H9 (cell line): ENCODE data around the gene FBXO31. TPM values are rescaled to one million over a fixed set of nuclear protein-coding genes. Genes with fewer than 3 reads are reported as not detected.

Experiments
- DNase-seq: peaks from one replicate; pipeline ENCODE4 v3.0.0-alpha.2; 2017
- H2AFZ ChIP-seq: one replicate; pipeline ENCODE4 v1.6.1; 2013; ENCODE audit warnings: mild to moderate bottlenecking, low read length, control low read depth, moderate library complexity
- H2AK5ac ChIP-seq: 2 replicates; pipeline ENCODE4 v1.6.1; 2013; ENCODE audit warnings: low read length, control low read depth, mixed read lengths; ENCODE audit not compliant: insufficient read length
- H2BK120ac ChIP-seq: one replicate; pipeline ENCODE4 v1.6.1; 2013; ENCODE audit warnings: low read depth, mild to moderate bottlenecking, low read length, control low read depth, inconsistent platforms; ENCODE audit not compliant: poor library complexity, severe bottlenecking
- H2BK12ac ChIP-seq: 2 replicates; pipeline ENCODE4 v1.6.1; 2013; ENCODE audit warnings: low read length, control low read depth, mixed read lengths, low read depth; ENCODE audit not compliant: insufficient read length
- H2BK15ac ChIP-seq: 2 replicates; pipeline ENCODE4 v1.6.1; 2013; ENCODE audit warnings: low read depth, low read length, control low read depth
- H2BK20ac ChIP-seq: one replicate; pipeline ENCODE4 v1.6.1; 2013; ENCODE audit warnings: low read depth, mild to moderate bottlenecking, low read length, control low read depth, inconsistent platforms; ENCODE audit not compliant: poor library complexity, severe bottlenecking
- H2BK5ac ChIP-seq: 2 replicates; pipeline ENCODE4 v1.6.1; 2013; ENCODE audit warnings: low read length, control low read depth, mixed read lengths; ENCODE audit not compliant: insufficient read length
- H3K14ac ChIP-seq: 2 replicates; pipeline ENCODE4 v1.6.1; 2013; ENCODE audit warnings: low read length, control low read depth; ENCODE audit not compliant: insufficient read depth
- H3K18ac ChIP-seq: 2 replicates; pipeline ENCODE4 v1.6.1; 2013; ENCODE audit warnings: low read depth, mild to moderate bottlenecking, mixed read lengths, low read length, control low read depth; ENCODE audit not compliant: insufficient read length
- H3K23ac ChIP-seq: 2 replicates; pipeline ENCODE4 v1.6.1; 2013; ENCODE audit warnings: low read length, control low read depth, mixed read lengths, low read depth; ENCODE audit not compliant: insufficient read length
- H3K23me2 ChIP-seq: 2 replicates; pipeline ENCODE4 v1.6.1; 2013; ENCODE audit warnings: low read depth, mild to moderate bottlenecking, mixed read lengths, low read length, control low read depth; ENCODE audit not compliant: insufficient read length, poor library complexity, severe bottlenecking
- H3K27ac ChIP-seq: 2 replicates; pipeline ENCODE4 v1.5.1; 2013; ENCODE audit warnings: low read length, control low read depth, mixed read lengths, low read depth; ENCODE audit not compliant: insufficient read length
- H3K27me3 ChIP-seq: 2 replicates; pipeline ENCODE4 v1.6.1; 2013; ENCODE audit warnings: low read length, control low read depth, inconsistent platforms; ENCODE audit not compliant: insufficient read depth
- H3K4ac ChIP-seq: 2 replicates; pipeline ENCODE4 v1.6.1; 2013; ENCODE audit warnings: low read depth, mild to moderate bottlenecking, control low read depth, inconsistent platforms, low read length, moderate library complexity
- H3K4me1 ChIP-seq: 2 replicates; pipeline ENCODE4 v1.6.1; 2013; ENCODE audit warnings: low read length, control low read depth, inconsistent platforms; ENCODE audit not compliant: insufficient read depth
- H3K4me2 ChIP-seq: 2 replicates; pipeline ENCODE4 v1.6.1; 2013; ENCODE audit warnings: low read length, control low read depth, mixed read lengths; ENCODE audit not compliant: insufficient read length, insufficient read depth
- H3K56ac ChIP-seq: 2 replicates; pipeline ENCODE4 v1.6.1; 2013; ENCODE audit warnings: low read depth, mild to moderate bottlenecking, mixed read lengths, low read length, control low read depth; ENCODE audit not compliant: insufficient read length
- H3K79me1 ChIP-seq: 2 replicates; pipeline ENCODE4 v1.6.1; 2013; ENCODE audit warnings: low read depth, mild to moderate bottlenecking, moderate library complexity, low read length, control low read depth, inconsistent platforms; ENCODE audit not compliant: insufficient read depth, poor library complexity, severe bottlenecking
- H3K79me2 ChIP-seq: 2 replicates; pipeline ENCODE4 v1.6.1; 2013; ENCODE audit warnings: low read length, control low read depth, inconsistent platforms; ENCODE audit not compliant: insufficient read depth
- H3K9ac ChIP-seq: 2 replicates; pipeline ENCODE4 v1.6.1; 2013; ENCODE audit warnings: low read length, control low read depth, mixed read lengths; ENCODE audit not compliant: insufficient read length; ENCODE audit errors: extremely low read depth
- H3K9me3 ChIP-seq: one replicate; pipeline ENCODE4 v1.6.1; 2013; ENCODE audit warnings: low read depth, low read length, inconsistent platforms; ENCODE audit not compliant: control insufficient read depth
- H3T11ph ChIP-seq: one replicate; pipeline ENCODE4 v1.6.1; 2013; ENCODE audit warnings: mild to moderate bottlenecking, low read length, control low read depth, inconsistent platforms
- H4K20me1 ChIP-seq: one replicate; pipeline ENCODE4 v1.6.1; 2013; ENCODE audit not compliant: control insufficient read depth, insufficient read length, insufficient read depth
- H4K5ac ChIP-seq: 2 replicates; pipeline ENCODE4 v1.6.1; 2013; ENCODE audit warnings: low read depth, mild to moderate bottlenecking, mixed read lengths, low read length, control low read depth; ENCODE audit not compliant: insufficient read length
- H4K8ac ChIP-seq: replicated peaks from 2 replicates; pipeline ENCODE4 v1.6.1; 2013; ENCODE audit warnings: low read length, control low read depth, mixed read lengths, low read depth; ENCODE audit not compliant: insufficient read length
- H4K91ac ChIP-seq: 2 replicates; pipeline ENCODE4 v1.6.1; 2013; ENCODE audit warnings: low read depth, mild to moderate bottlenecking, moderate library complexity, mixed read lengths, low read length, control low read depth; ENCODE audit not compliant: insufficient read length
- H3K27ac Mint-ChIP-seq, 3 experiments: 2 replicates in 2 of 3; 3 replicates in 1 of 3; pipeline ENCODE4 v1.8.0; 2020 to 2021; ENCODE audit warnings: mixed read lengths in 3 of 3, mild to moderate bottlenecking in 1 of 3, moderate library complexity in 1 of 3
- H3K27me3 Mint-ChIP-seq: 2 replicates; pipeline ENCODE4 v1.8.0; 2021; ENCODE audit warnings: low read depth, mild to moderate bottlenecking, moderate library complexity, mixed read lengths
- H3K36me3 Mint-ChIP-seq, 3 experiments: 2 replicates in 2 of 3; 3 replicates in 1 of 3; pipeline ENCODE4 v1.8.0; 2020 to 2021; ENCODE audit warnings: low read depth in 3 of 3, mixed read lengths in 3 of 3; ENCODE audit not compliant: insufficient read depth in 1 of 3
- H3K4me1 Mint-ChIP-seq, 2 experiments: 2 replicates each; pipeline ENCODE4 v1.8.0; 2020; ENCODE audit warnings: mixed read lengths in 2 of 2
- H3K4me3 Mint-ChIP-seq, 2 experiments: 2 replicates in 1 of 2; 3 replicates in 1 of 2; pipeline ENCODE4 v1.8.0; 2020 to 2021; ENCODE audit warnings: mild to moderate bottlenecking in 2 of 2, mixed read lengths in 2 of 2, moderate library complexity in 1 of 2
- H3K9me3 Mint-ChIP-seq, 2 experiments: 2 replicates in 1 of 2; 3 replicates in 1 of 2; pipeline ENCODE4 v1.8.0; 2020; ENCODE audit warnings: mild to moderate bottlenecking in 2 of 2, mixed read lengths in 2 of 2, moderate library complexity in 1 of 2
- WGBS: extraction: QIAGEN DNeasy Blood & Tissue Kit; methylation state at CpG from one replicate; pipeline ENCODE4 v1.1.7; 2013; ENCODE audit warnings: missing lambda C conversion rate, low lambda C conversion rate, mixed read lengths; ENCODE audit not compliant: insufficient read length; ENCODE audit errors: extremely low coverage; 5-methylcytosine and 5-hydroxymethylcytosine counted together
- total RNA-seq: library from RNA; stranded (reverse); gene quantifications from 2 replicates; pipeline ENCODE4 v1.2.1, GENCODE V29; 2021
- TF ChIP-seq, protein P1 (sequence below): fragments of 200-600 bp; sonication (generic); conservative IDR thresholded peaks from 3 replicates; pipeline ENCODE4 v1.8.0; 2021; ENCODE audit warnings: antibody characterized with exemption, mild to moderate bottlenecking

FBXO31 gene
- total RNA-seq, 1 experiment from 2014 or later = 24.2 TPM

DNA sequence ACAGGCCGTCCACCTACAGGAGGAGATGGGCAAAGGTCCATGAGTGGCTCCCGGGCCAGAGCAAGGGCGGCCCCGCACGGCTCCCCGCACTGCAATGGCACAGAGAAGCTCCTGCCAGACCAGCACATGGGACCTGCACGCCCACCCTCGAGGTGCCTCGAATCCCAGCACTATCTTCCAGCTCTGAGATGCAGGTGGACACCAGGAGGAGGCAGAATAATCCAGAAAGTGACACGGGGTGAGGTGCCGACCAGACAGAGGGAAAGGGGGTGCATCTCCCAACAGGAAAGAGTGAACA, 39.9 kb downstream of the FBXO31 start:
- H3K27me3 Mint-ChIP-seq = no peaks in the 10 kb centered on the region
- no peak overlapping the region for H3K27ac ChIP-seq
- no peaks in the 10 kb centered on the region for H3K23me2 ChIP-seq
- no peak overlapping the region for H4K91ac ChIP-seq
- no peak overlapping the region for H2BK12ac ChIP-seq
- TF ChIP-seq, protein P1, sequence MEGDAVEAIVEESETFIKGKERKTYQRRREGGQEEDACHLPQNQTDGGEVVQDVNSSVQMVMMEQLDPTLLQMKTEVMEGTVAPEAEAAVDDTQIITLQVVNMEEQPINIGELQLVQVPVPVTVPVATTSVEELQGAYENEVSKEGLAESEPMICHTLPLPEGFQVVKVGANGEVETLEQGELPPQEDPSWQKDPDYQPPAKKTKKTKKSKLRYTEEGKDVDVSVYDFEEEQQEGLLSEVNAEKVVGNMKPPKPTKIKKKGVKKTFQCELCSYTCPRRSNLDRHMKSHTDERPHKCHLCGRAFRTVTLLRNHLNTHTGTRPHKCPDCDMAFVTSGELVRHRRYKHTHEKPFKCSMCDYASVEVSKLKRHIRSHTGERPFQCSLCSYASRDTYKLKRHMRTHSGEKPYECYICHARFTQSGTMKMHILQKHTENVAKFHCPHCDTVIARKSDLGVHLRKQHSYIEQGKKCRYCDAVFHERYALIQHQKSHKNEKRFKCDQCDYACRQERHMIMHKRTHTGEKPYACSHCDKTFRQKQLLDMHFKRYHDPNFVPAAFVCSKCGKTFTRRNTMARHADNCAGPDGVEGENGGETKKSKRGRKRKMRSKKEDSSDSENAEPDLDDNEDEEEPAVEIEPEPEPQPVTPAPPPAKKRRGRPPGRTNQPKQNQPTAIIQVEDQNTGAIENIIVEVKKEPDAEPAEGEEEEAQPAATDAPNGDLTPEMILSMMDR = no peak
- H3K79me2 ChIP-seq = no peaks in the 10 kb centered on the region
- no peak overlapping the region for H2AFZ ChIP-seq
- DNase-seq = no peak
- no peak overlapping the region for H3K14ac ChIP-seq
- no peaks in the 10 kb centered on the region for H3K9me3 Mint-ChIP-seq
- no peak overlapping the region for H2BK20ac ChIP-seq
- H3K4me1 ChIP-seq = no peaks in the 10 kb centered on the region; the same call in 1 of the 2 replicates
- H4K20me1 ChIP-seq = no peaks in the 10 kb centered on the region
- H3K4me1 Mint-ChIP-seq = peaks cover 9 to 29% of the 10 kb centered on the region in 2 experiments
- H3K27me3 ChIP-seq = no peaks in the 10 kb centered on the region
- peaks cover 12 to 28% (median 13%) of the 10 kb centered on the region in 3 experiments; a peak in 6 of 7 replicates for H3K36me3 Mint-ChIP-seq
- no peak overlapping the region for H3K9ac ChIP-seq
- H3K18ac ChIP-seq = no peak overlapping the region
- H3K4me2 ChIP-seq = no peak overlapping the region
- H2BK5ac ChIP-seq = no peak overlapping the region
- H3T11ph ChIP-seq = no peak overlapping the region
- H4K5ac ChIP-seq = no peak overlapping the region
- H3K4me3 Mint-ChIP-seq = peak overlapping the region in 1 of 2 experiments; percentile 48; a peak in 2 of 5 replicates
- H2BK120ac ChIP-seq = no peak overlapping the region
- H4K8ac ChIP-seq = no peak overlapping the region
- WGBS = no CpG with 5 or more reads among the region's 11 CpGs
- H3K23ac ChIP-seq = no peak overlapping the region
- no peak overlapping the region for H2AK5ac ChIP-seq
- no peak overlapping the region for H3K4ac ChIP-seq
- H3K9me3 ChIP-seq = no peaks in the 10 kb centered on the region
- peak overlapping the region in 2 of 3 experiments; percentile 52 to 57; a peak in 2 of 7 replicates for H3K27ac Mint-ChIP-seq
- no peak overlapping the region for H3K56ac ChIP-seq
- H2BK15ac ChIP-seq = no peak overlapping the region
- peaks cover 3% of the 10 kb centered on the region for H3K79me1 ChIP-seq
